ENCODE results near the gene HOXB9.

The HOXB9 gene

DNA sequence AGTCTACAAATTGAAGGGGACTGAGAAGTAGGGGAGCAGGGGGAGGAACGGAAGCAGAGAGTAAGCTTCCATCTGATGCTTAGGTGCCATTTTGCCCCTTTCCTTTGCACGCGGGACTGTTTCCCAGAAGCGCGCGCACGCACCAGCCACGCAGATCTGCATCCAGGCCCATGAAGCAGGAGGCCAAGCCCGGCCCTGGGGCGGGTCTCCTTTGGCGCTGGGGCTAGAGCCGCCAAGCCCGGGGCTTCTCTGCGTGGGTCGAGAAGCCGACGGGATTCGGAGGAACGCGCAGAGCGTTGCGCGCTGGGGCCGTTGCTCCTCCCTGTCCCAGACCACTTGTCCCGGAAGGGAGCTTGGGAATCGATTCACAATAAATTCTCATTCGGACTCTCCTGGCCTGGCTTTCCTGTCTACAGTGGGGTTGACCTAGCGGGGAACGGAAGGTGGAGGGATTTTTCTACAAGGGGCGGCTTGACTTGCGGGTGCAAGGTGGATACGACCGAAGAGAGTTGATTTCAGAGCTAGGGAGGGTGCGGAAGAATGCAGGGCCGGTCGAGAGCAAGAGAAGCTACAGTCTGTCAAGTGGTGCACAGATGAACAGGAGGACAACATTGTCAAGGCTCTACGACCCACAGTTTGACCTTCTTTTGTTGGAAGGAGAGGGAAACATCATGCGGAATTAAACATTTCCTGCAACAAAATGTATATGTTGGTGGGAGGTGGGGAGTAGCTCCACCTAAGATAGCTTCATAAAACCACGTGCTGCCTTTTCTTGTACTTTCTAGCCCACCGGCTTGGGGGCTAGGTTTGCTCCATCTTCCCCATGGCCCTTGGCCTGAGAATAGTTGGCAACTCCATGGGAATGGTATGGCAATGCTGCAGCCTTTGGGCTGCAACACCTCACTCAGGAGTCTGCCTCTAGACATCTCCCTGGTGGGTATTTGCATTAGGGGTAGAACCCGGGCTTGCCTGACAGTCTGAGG is 4.5 kb downstream of the HOXB9 start:
- DNase-seq (ENCODE audit: low read depth in 1 of 2, low spot score in 1 of 2), result no peak
- Histone ChIP-seq H3K27ac (replicated peaks) (no peak overlapping the region), H3K4me3 (replicated peaks; ENCODE audit: insufficient read depth, low read length) (no peak overlapping the region), H3K27me3 (ENCODE audit: insufficient read depth, poor library complexity, severe bottlenecking) (peaks cover 81% of the 10 kb centered on the region)
- TF ChIP-seq, protein P1, sequence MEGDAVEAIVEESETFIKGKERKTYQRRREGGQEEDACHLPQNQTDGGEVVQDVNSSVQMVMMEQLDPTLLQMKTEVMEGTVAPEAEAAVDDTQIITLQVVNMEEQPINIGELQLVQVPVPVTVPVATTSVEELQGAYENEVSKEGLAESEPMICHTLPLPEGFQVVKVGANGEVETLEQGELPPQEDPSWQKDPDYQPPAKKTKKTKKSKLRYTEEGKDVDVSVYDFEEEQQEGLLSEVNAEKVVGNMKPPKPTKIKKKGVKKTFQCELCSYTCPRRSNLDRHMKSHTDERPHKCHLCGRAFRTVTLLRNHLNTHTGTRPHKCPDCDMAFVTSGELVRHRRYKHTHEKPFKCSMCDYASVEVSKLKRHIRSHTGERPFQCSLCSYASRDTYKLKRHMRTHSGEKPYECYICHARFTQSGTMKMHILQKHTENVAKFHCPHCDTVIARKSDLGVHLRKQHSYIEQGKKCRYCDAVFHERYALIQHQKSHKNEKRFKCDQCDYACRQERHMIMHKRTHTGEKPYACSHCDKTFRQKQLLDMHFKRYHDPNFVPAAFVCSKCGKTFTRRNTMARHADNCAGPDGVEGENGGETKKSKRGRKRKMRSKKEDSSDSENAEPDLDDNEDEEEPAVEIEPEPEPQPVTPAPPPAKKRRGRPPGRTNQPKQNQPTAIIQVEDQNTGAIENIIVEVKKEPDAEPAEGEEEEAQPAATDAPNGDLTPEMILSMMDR (IDR thresholded peaks at IDR 0.05; ENCODE audit: insufficient read depth, low read length), result no peak
- TF ChIP-seq SPI1 (IDR thresholded peaks at IDR 0.05; ENCODE audit: borderline replicate concordance, low read depth) (no peak), GABPA (IDR thresholded peaks at IDR 0.05; ENCODE audit: low read depth) (no peak), POLR2AphosphoS5 (IDR thresholded peaks at IDR 0.05; ENCODE audit: low read depth) (no peak), REST (IDR thresholded peaks at IDR 0.05; ENCODE audit: insufficient replicate concordance, low read depth) (no peak)

DNA sequence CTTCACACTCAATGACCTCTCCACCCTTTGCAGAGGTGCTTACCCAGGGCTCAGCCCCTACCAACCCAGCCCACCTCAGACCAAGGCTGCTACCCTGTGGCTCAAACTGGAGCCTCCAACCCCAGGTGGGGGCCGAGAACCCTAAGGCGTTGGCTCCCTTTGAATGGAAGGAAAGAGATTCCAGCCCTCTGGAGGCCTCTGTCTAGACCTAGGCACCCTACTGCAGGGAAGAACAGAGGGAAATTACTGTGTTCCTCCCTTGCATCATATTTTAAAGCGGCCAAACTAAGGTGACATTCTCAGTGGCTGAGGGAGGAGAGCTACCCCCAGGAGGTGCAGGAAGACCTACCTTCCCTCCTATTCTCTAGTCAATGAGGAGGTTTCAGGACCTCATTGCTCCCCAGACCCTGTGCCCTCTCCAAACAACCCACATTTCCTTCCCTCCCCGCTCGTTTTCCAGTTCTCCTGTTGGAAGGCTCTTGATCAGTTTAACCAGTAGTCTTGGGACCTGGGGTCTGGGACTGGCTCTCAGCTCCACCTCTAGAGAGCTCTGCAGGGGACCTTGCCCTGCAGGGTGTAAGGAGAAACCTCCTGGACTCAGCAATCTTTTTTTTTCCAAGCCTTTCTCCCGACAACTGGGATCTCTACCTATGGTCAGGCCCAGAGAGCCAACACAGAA is 5.6 kb downstream of the HOXB9 start:
- no peak for TF ChIP-seq REST (IDR thresholded peaks at IDR 0.05; ENCODE audit: insufficient replicate concordance, low read depth)
- TF ChIP-seq GABPA (IDR thresholded peaks at IDR 0.05; ENCODE audit: low read depth), result no peak
- TF ChIP-seq, protein P1 (IDR thresholded peaks at IDR 0.05; ENCODE audit: insufficient read depth, low read length), result no peak
- TF ChIP-seq POLR2AphosphoS5 (IDR thresholded peaks at IDR 0.05; ENCODE audit: low read depth), result no peak
- TF ChIP-seq SPI1 (IDR thresholded peaks at IDR 0.05; ENCODE audit: borderline replicate concordance, low read depth), result no peak
- no peak overlapping the region for H3K27ac ChIP-seq (replicated peaks)
- no peak for DNase-seq (ENCODE audit: low read depth in 1 of 2, low spot score in 1 of 2)
- no peak overlapping the region for H3K4me3 ChIP-seq (replicated peaks; ENCODE audit: insufficient read depth, low read length)
- H3K27me3 ChIP-seq (ENCODE audit: insufficient read depth, poor library complexity, severe bottlenecking), result peaks cover 85% of the 10 kb centered on the region

GRCh38 chr17:48619826-48620449 is 6.2 kb downstream of the HOXB9 start:
- Histone ChIP-seq H3K27me3 (ENCODE audit: insufficient read depth, poor library complexity, severe bottlenecking) (peaks cover 87% of the 10 kb centered on the region), H3K27ac (replicated peaks) (no peak overlapping the region), H3K4me3 (replicated peaks; ENCODE audit: insufficient read depth, low read length) (no peak overlapping the region)
- TF ChIP-seq REST (IDR thresholded peaks at IDR 0.05; ENCODE audit: insufficient replicate concordance, low read depth) (no peak), POLR2AphosphoS5 (IDR thresholded peaks at IDR 0.05; ENCODE audit: low read depth) (no peak), GABPA (IDR thresholded peaks at IDR 0.05; ENCODE audit: low read depth) (no peak), SPI1 (IDR thresholded peaks at IDR 0.05; ENCODE audit: borderline replicate concordance, low read depth) (no peak)
- TF ChIP-seq, protein P1 (IDR thresholded peaks at IDR 0.05; ENCODE audit: insufficient read depth, low read length), result no peak
- DNase-seq (ENCODE audit: low read depth in 1 of 2, low spot score in 1 of 2), result no peak
